Astrocyte of the hippocampus (primary cell): ENCODE results near the gene SSC5D.

Experiments used
- DNase-seq: peaks from one replicate; pipeline ENCODE4 v3.0.0; 2011; ENCODE audit warnings: low read depth, low spot score

Gene SSC5D

DNA sequence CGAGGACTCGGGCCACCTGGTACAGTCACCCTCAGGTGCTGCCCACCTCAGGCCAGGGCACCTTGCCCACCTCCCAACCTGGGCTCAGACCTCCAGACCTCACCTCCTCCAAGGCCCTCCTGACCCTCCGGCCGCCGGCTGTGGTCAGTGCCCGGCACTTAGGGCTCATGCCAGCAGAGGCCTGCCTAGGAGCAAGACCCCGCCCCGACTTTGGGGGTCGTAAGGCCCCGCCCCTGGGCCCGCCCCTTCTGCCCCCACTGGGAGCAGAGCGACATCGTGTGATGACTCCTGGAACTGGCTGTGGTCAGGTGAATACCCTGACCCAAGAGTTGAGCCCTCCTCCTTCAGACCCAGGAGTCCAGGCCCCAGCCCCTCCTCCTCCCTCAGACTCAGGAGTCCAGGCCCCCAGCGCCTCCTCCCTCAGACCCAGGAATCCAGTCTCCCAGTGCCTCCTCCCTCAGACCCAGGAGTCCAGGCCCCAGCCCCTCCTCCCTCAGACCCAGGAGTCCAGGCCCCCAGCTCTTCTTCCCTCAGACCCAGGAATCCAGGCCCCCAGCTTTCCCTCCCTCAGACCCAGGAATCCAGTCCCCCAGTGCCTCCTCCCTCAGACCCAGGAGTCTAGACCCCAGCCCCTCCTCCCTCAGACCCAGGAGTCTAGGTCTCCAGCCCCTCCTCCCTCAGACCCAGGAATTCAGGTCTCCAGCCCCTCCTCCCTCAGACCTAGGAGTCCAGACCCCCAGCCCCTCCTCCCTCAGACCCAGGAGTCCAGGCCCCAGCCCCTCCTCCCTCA is 48.9 kb downstream of the SSC5D start, which contains the start of gene SBK2:
TSS of gene SBK2 (minus strand) at position 183 of the 790 bp plus-strand sequence. CDS start 839 bp downstream, outside the sequence.
- DNase-seq: peak; percentile 22

DNA sequence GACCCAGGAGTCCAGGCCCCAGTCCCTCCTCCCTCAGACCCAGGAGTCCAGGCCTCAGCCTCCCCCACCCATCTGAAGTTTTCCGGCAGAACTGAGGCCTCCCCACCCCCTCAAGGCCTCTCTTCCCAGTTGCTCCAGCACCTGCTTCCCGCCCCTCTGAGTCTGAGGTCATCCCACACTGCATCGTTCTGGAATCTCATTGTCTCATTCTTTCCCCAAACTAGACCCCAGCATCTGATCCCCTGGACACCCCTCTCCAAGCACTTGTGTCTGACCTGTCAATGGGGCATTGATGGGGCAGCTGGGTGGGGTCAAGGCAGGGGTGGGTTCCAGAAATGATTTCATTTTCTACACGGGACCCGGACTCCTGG is 49.5 kb downstream of the SSC5D start:
- DNase-seq: peak; percentile 37

DNA sequence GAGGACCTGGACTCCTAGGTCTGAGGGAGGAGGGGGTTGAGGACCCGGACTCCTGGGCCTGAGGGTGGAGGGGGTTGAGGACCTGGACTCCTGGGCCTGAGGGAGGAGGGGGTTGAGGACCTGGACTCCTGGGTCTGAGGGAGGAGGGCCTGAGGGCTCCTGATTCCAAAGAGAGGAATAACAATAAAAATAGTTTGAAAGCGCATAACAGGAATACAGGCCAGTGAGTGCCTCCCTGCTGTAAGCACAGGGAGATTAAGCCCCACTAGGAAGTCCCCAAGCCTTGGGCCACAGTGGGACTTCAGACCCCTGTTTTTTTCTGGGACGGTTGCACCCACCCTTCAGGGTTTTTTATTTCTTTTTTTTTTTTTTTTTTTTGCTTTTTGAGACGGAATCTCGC is 49.9 kb downstream of the SSC5D start:
- DNase-seq: no peak

DNA sequence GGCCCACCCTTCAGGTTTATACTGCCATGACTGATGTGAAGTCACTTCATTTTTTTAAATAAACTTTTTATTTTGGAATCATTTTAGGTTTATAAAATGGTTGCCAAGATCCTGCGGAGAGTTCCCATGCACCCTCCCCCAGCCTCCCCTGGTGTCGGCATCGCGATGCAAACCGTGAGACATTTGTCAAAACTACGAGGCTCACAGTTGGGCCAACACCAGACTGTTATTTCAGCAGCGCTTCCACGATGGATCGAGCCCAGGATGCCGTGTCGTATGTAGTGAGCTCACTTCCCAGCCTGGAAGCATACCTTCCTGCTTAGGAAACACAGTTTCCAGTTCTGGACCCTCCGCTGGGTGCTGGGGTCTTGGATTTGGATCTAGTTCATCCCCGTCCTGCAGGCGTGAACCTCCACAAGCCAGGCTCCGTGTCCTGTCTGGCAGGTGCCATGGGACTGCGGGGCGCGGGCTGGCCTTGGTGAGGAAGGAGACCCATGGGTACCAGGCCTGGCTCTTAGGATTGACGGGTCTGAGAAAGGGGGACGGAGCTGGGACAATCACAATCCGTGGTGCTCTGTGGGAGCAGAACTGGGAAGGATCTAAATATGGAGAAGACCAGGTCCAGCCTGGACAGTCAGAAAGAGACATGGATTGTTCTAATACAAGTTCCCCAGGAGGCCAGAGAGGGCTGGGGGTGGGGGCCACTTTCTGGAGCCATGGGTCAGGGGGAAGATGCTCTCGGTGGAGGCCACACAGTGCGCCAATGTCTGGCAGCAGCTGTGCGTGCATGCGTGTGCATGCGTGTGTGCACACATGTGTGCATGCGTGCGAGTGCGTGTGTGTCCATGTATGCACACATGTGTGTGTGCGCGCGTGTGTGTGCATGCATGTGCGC is 51.1 kb downstream of the SSC5D start:
- DNase-seq: no peak

DNA sequence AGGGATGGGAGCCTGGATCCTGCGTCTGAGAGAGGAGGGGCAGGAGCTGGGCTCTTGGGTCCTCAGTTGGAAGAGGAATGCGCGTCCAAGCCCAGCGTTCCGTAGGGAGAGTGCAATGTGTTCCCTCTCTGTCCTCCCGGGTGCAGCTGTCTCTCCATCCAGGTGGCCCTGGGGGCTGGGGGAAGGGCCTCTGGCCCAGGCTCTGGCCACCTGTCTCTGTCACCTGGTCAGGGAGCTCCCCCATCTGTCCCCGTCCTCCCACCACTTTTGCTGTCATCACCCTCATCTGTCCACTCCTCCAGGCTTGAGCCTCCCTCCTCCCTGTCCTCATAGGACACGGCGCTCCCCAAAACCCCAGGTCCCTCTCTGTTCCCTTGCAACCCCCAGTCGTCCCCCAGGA is 52.4 kb downstream of the SSC5D start:
- DNase-seq: no peak

DNA sequence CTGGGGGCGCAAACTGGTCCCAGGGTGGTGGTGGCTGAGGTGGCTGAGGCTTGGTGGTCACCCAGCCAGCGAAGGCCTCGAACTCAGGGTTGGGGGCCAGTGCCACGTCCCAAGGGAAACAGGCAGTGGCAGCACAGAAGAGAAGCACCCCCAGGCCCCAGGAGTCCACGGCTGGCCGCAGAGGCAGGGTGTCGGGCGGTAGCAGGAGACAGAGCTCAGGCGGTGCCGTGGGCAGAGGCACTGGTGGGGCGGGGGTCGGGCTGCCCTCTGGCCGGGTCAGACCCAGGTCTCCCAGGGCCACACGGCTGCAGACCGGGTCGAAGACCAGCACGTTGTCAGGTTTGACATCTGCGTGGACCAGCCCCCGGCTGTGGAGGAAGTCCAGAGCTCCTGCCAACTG is 52.9 kb downstream of the SSC5D start:
- DNase-seq: no peak

DNA sequence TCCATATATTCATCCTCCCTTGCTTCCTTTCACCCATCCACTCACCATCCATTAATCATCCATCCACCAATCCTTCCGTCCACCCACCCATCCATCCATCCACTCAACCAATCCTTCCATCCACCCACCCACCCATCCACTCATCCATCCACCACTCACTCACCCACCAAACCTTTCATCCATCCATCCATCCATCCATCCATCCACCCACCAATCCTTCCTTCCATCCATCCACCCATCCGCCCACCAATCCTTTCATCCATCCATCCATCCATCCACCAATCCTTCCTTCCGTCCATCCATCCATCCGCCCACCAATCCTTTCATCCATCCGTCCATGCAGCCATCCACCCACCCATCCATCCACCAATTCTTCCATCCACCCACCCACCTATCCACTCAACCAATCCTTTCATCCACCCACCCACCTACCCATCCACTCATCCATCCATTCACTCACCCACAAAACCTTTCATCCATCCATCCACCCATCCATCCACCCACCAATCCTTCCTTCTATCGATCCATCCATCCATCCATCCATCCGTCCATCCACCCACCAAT is 54.1 kb downstream of the SSC5D start:
- no peak for DNase-seq

DNA sequence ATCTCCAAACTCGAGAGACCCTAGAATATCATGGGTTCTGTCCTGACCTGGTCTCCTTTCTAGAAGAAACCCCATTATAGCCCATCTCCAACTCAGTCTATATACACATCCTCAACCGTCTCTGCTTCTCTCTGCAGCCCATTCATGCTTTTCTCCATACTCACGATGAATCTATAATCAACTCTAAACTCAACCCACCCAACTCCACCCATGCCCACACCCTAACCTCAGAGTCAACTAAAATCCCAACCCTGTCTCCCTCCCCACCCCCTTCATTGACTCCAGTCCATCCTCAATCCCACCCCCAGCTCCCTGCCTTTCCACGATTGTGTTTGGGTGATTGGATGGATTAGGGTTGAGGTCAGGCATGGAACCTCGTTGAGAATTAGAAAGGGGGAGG is 55.3 kb downstream of the SSC5D start:
- no peak for DNase-seq

DNA sequence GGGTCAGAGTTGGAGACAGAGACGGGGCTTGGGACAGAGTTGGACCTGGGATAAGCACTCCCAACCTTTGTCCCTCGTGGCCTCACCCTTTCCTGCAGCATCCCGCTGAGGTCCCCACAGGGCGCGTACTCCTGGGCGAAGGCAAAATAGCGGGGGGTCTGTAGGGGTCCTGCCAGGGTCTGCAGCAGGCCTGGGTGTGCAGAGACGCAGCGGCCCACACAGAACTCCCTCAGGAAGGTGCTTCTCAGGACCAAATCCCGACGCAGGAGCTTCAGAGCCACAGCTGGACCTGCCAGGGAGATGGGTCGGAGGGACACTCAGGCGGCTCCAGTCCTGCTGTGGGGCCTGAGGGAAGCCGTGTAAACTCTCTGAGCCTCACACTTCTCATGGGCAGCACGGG is 55.8 kb downstream of the SSC5D start:
- DNase-seq: no peak

DNA sequence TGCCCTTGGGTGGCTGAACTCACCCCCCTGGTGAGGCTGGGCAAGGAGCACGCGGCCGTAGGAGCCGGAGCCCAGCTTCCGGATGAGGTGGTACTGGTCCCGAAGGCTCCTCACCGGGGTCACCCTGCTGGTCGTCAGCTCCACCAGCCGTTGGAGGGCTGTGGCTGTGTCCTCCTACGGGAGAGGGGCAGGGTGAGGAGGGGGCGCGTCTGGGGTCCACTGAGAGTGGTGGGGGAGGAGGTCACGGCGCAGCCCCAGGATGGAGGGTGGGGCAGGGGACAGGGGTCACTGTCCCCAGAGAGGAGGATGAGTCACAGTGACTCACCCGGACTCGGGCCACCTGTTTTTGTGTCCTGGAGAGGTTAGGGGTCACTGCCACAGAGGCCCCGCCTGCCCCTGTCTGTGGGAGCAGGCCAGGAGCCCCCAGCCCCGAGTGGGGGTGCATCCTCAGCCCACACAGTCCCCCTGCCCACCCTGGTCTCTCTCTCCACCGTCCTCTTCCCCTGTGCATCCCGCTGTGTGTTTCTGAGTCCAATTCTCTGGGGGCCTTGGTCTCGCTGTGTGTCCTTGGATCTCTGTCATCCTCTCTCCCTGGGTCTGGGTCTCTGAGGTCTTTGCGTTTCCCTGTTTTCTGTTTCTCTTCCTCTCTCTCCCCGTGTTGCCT is 56.7 kb downstream of the SSC5D start:
- no peak for DNase-seq

DNA sequence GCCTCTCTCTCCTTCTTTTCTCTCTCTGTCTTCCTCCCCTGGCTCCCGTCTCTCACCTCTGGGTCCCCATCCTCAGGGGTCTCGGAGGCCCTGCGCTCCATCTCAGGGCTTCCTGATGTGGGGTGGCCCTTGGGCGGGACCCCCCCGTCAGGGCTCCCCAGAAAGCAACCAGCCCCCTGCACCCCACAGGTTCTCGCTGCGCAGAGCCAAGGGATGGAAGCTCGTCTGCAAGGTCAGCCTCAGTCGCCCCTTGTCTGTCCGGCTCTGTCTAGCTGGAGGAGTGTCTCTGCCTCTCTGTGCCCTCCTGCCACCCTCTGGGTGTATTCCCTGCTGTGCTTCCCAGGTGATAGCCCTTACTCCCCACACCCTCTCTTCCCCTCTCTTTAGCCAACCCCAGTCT is 57.2 kb downstream of the SSC5D start, which contains the start of gene SBK3:
TSS of gene SBK3 (minus strand) at position 101 of the 400 bp plus-strand sequence. CDS start at position 101, 0 bp downstream.
- no peak for DNase-seq

DNA sequence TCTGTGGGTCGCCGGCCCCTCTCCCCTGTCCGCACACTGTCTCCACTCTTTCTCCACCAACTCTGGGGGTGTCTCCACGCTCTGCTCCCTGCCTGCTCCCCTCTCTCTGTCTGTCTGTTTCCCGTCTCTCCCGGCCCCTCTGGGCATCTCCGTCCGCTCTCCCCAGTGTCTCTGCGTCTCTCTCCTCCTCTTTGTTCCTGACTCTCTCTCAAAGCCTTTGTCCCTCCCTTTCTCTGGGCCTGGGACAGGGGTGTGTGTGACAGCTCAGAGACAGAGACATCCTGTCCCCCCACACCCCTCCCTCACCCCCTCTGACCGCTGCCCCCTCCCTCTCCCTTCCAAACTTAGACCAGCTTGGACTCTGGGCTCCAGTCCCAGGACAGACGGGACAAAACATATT is 57.8 kb downstream of the SSC5D start:
- DNase-seq: no peak

DNA sequence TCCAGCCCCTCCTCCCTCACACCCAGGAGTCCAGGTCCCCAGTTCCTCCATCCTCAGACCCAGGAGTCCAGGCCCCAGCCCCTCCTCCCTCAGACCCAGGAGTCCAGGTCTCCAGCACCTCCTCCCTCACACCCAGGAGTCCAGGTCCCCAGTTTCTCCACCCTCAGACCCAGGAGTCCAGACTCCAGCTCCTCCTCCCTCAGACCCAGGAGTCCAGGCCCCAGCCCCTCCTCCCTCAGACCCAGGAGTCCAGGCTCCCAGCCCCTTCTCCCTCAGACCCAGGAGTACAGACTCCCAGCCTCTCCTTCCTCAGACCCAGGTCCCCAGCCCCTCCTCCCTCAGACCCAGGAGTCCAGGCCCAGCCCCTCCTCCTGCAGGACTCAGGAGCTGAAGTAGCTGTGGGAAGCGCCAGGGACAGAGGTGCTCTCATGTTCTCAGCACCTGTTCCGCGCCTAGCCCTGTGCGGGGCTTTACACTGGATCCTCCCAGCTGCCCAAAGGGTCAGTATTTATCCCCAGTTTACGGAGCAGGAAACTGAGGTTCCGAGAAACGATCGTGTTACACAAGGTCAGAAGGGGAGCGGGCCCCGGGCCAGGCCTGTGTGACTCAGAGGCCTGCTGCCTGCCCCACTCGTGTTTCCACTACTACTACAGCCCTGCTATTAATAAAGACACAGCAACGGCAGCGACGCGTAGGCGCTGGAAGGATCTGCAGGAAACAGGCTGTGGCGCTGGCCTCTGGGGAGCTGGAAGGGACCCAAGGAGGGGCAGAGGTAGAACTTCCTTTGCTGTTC is 58.8 kb downstream of the SSC5D start:
- DNase-seq: peak; percentile 66

DNA sequence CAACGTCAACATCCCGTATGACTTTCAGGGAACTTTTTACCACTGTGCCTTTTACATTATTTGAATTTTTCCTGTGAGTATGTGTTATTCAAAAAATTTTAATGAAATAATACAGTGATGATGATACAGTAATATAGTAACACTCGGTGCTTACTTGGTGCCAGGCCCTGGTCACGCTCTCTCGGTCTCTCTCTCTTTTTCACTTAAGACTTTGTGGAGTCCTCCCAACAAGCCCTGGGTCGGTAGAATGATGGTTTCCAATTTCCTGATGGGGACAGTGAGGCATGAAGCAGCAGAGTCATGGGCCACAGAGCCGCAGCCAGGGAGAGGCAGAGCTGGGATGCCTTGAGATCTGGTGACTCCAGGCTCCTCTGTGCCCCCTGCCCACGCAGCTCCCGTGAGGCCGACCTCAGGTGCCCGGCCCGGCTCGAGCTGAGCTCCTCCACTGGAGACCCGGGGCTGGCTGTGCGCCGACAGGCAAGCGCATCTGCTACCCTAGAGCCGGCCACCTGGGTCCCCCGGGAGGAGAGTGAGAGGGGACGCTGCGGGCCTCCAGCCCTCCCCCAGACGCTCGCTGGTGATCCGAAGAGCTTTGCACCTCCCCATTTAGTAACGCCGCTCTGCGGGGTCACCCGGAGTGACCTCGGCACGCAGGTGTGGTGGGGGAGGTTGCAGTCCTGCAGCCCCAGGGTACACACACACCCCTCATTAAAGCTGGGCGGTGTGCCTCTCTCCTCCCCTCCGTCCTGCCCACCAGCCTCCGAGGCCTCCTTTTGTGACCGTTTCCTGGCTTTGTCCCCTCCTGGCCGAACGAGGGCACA is 61.5 kb downstream of the SSC5D start:
- peak; percentile 80 for DNase-seq

DNA sequence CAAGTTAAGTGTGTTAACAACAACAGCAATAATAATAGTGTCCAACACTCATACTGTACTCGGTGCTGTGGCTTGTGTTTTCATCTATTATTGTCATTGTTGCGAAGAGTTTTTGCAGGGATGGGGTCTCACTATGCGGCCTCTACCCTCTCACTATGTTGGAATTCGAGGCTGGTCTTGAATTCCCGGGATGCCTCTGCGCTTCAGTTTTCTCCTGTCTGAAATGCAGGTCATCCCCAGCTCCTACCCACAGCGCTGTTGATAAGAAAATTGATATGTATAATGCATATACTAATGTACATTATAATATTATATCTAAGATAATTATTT is 62.0 kb downstream of the SSC5D start:
- peak; percentile 59 for DNase-seq

DNA sequence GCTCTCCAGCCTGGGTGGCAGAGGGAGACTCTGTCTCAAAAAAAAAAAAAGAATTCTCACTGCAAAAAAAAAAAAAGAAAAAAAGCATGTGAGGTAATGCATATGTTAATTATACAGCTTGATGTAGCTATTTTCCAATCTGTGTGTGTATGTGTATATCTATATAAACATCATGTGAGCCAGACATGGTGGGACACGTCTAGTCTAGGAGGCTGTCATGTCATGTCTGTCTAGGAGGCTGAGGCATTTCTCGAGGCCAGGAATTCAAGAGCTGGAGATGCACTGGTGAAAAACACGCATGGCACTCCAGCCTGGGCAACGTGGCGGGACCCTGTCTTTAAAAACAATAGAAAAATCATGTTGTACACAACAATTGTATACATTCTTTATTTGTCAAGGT is 64.0 kb downstream of the SSC5D start:
- DNase-seq: no peak

DNA sequence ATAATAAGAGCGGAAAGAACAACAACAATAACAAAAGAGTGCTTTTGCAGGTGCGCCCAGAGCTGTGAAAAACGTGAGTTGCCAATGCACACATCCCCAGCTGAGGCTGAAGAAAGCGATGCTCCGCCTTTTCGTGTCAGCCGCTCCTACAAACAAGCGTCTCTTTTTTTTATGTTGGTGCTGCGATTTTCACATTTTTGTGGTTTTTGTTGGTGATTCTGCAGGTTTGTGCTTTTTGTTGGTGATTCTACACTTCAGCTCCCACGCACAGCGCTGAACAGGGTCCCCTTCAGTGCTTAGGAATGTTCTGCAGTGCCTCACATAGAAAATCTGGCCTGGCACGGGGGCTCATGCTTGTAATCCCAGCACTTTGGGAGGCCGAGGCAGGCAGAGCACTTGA is 64.4 kb downstream of the SSC5D start:
- DNase-seq: peak; percentile 97

DNA sequence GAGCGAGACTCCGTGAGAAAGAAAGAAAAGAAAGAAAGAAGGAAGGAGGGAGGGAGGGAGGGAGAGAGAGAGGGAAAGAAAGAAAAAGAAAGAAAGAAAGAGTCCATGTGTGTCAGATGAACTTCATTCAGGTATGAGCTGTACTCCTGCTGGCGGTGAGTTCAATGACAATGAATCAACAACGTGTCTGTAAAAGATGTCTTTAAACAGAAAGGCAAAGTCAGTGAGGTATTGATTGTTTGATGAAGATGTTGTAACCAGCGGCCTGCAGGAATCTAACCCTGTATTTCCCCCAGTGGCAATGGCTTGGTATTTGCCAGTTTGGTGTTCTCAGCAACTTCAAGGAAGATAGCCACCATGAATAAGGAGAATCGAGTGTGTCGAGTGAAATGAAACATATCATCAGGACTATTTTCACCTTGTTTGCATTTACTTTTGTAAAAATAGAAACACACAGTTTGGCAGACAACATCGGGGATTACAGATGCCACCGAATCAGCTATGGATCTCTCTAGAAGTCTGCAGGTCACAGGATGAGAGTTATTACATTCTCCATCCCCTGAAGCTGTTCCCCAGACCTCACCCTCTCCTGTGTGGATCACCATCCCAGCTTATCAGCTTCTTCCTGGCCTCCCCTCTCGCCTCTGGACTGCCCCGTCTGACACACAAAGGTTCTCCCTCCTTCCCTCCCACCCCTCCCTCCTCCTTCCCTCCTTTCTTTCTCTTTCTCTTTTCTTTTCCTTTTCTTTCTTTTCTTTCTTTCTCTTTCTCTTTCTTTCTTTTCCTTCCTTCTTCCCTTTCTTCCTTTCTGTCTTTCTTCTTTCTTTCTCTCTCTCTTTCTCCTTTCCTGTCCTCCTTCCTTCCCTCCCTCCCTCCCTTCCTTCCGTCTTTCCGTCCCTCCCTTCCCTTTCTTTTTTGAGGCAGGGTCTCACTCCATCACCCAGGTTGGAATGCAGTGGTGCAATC is 65.3 kb downstream of the SSC5D start:
- DNase-seq: peak; percentile 43

DNA sequence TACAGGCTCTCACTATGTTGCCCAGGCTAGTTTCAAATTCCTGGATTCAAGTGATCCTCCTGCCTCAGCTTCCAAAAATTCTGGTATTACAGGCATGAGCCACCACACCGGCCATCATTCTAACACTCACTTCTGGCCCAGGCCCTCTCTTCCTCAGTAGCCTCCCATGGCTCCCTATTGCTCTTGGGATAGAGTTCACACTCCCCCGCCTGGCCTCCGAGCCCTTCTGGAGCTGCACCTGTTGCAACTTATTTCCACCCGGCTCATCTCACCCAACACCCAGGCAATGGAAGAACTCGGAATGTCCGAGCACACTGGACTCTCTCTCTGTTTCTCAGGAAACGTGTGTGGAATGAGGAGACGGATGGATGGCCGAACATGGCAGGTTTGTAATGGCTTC is 66.1 kb downstream of the SSC5D start:
- DNase-seq: no peak
